SU-DHL-6 (cell line): ENCODE results near the gene TNFRSF21.

Source experiments
- H2AFZ ChIP-seq: fragments of 200-600 bp; sonication (generic); 2 replicates; pipeline ENCODE4 v1.6.1; 2014; ENCODE audit warnings: low read depth, mild to moderate bottlenecking, moderate library complexity, mixed read lengths, antibody characterized with exemption, low read length; ENCODE audit not compliant: severe bottlenecking
- H3F3A ChIP-seq: fragments of 200-600 bp; shearing (Covaris generic); 2 replicates; pipeline ENCODE4 v1.6.0; 2016; ENCODE audit warnings: antibody characterized with exemption, mild to moderate bottlenecking; ENCODE audit not compliant: insufficient read depth
- H3K27ac ChIP-seq: fragments of 200-600 bp; sonication (generic); 2 replicates; pipeline ENCODE4 v1.5.1; 2016; ENCODE audit warnings: low read depth, mild to moderate bottlenecking, low read length, moderate library complexity, mixed read lengths
- H3K27me3 ChIP-seq: fragments of 200-600 bp; sonication (generic), shearing (Covaris generic); 2 replicates; pipeline ENCODE4 v1.6.0; 2014; ENCODE audit warnings: mild to moderate bottlenecking, low read length
- H3K36me3 ChIP-seq: fragments of 200-600 bp; sonication (generic); 2 replicates; pipeline ENCODE4 v1.6.1; 2014; ENCODE audit warnings: mild to moderate bottlenecking, low read length, mixed read lengths
- H3K4me2 ChIP-seq: fragments of 300-600, 200-600 bp; shearing (Covaris generic), sonication (generic); 2 replicates; pipeline ENCODE4 v1.6.0; 2014; ENCODE audit warnings: low read length, low read depth, mild to moderate bottlenecking; ENCODE audit not compliant: poor library complexity, severe bottlenecking
- H3K4me3 ChIP-seq: fragments of 200-600 bp; sonication (generic); 2 replicates; pipeline ENCODE4 v1.5.1; 2014; ENCODE audit warnings: antibody characterized with exemption, low read length, mild to moderate bottlenecking, mixed read lengths; ENCODE audit not compliant: insufficient read depth, poor library complexity, severe bottlenecking
- H3K79me2 ChIP-seq: fragments of 200-600 bp; sonication (generic); 2 replicates; pipeline ENCODE4 v1.6.1; 2014; ENCODE audit warnings: mild to moderate bottlenecking, low read length, moderate library complexity; ENCODE audit not compliant: insufficient read depth
- H3K9ac ChIP-seq: fragments of 200-600 bp; sonication (generic); 2 replicates; pipeline ENCODE4 v1.7.0; 2014; ENCODE audit warnings: mild to moderate bottlenecking, low read length
- H3K9me2 ChIP-seq: fragments of 200-600 bp; sonication (generic); replicated peaks from 2 replicates; pipeline ENCODE4 v1.6.1; 2014; ENCODE audit warnings: low read length; ENCODE audit not compliant: insufficient read depth
- H3K9me3 ChIP-seq: fragments of 200-600 bp; sonication (generic); 2 replicates; pipeline ENCODE4 v1.6.1; 2014; ENCODE audit warnings: low read length, mixed read lengths; ENCODE audit not compliant: insufficient read depth
- H4K20me1 ChIP-seq: fragments of 200-600 bp; sonication (generic); 2 replicates; pipeline ENCODE4 v1.6.1; 2014; ENCODE audit warnings: low read depth, mild to moderate bottlenecking, antibody characterized with exemption, low read length, moderate library complexity, mixed read lengths
- CTCF ChIP-seq: fragments of 200-600 bp; sonication (generic); IDR thresholded peaks from one replicate; pipeline ENCODE4 v1.5.1; 2017; ENCODE audit warnings: antibody characterized with exemption, mild to moderate bottlenecking, low read length, moderate library complexity; ENCODE audit not compliant: insufficient read depth, poor library complexity, severe bottlenecking
- EZH2phosphoT487 ChIP-seq: fragments of 200-600 bp; sonication (generic), shearing (Covaris generic); conservative IDR thresholded peaks from 2 replicates; pipeline ENCODE4 v1.6.1; 2018; ENCODE audit warnings: mild to moderate bottlenecking, antibody characterized with exemption, low read length, moderate library complexity, mixed read lengths

The TNFRSF21 gene

GRCh38 chr6:47309291-47310130 is at the start of gene TNFRSF21:
Gene TNFRSF21, minus strand, starts transcription at chr6:47309905. Its CDS starts 394 bp downstream, at chr6:47309511.
- H3K27ac ChIP-seq: no peak within 1 kb of the TSS
- H4K20me1 ChIP-seq: no peaks in the 10 kb centered on the region
- TF ChIP-seq EZH2phosphoT487 (no peak), CTCF (peak; percentile 83)
- H3K36me3 ChIP-seq: no peaks in the 10 kb centered on the region
- no peaks in the 10 kb centered on the region for H3K9me3 ChIP-seq
- peak within 1 kb of the TSS; percentile 60 for H3K4me2 ChIP-seq
- H3F3A ChIP-seq: no peaks in the 10 kb centered on the region
- no peaks in the 10 kb centered on the region for H3K27me3 ChIP-seq
- no peaks in the 10 kb centered on the region for H3K79me2 ChIP-seq
- H2AFZ ChIP-seq: peak within 1 kb of the TSS; percentile 84
- peak within 1 kb of the TSS; percentile 46 for H3K9ac ChIP-seq
- H3K4me3 ChIP-seq: peak within 1 kb of the TSS; percentile 57
- H3K9me2 ChIP-seq: no peaks in the 10 kb centered on the region

- Histone ChIP-seq H2AFZ (no peak overlapping the region), H4K20me1 (no peaks in the 10 kb centered on the region), H3F3A (no peaks in the 10 kb centered on the region), H3K27me3 (no peaks in the 10 kb centered on the region), H3K79me2 (no peaks in the 10 kb centered on the region), H3K9me2 (no peaks in the 10 kb centered on the region), H3K9me3 (no peaks in the 10 kb centered on the region), H3K9ac (no peak overlapping the region), H3K27ac (no peak overlapping the region), H3K4me3 (no peak overlapping the region), H3K4me2 (no peak overlapping the region), H3K36me3 (no peaks in the 10 kb centered on the region)
- no peak for TF ChIP-seq CTCF
Observed at GRCh38 chr6:47358440-47359225, 48.9 kb upstream of the TNFRSF21 start.

GRCh38 chr6:47357827-47358226 is 48.1 kb upstream of the TNFRSF21 start:
- H3K27me3 ChIP-seq: no peaks in the 10 kb centered on the region
- no peak for TF ChIP-seq CTCF
- H3K36me3 ChIP-seq: no peaks in the 10 kb centered on the region
- H3K9me2 ChIP-seq: no peaks in the 10 kb centered on the region
- no peak overlapping the region for H3K27ac ChIP-seq
- H3F3A ChIP-seq: no peaks in the 10 kb centered on the region
- H3K79me2 ChIP-seq: no peaks in the 10 kb centered on the region
- H3K4me2 ChIP-seq: no peak overlapping the region
- H3K4me3 ChIP-seq: no peak overlapping the region
- H3K9me3 ChIP-seq: no peaks in the 10 kb centered on the region
- H3K9ac ChIP-seq: no peak overlapping the region
- H4K20me1 ChIP-seq: no peaks in the 10 kb centered on the region
- H2AFZ ChIP-seq: no peak overlapping the region
